GM10248 (cell line): ENCODE results near the gene DAP3.
"Not testable (repeated sequence)": the region's sequence is repeated elsewhere in the genome, so short reads cannot be mapped to it uniquely, and the experiment has no call there.

Experiments used
- CTCF ChIA-PET: fragments of 300-600 bp; sonication (Branson Sonifier 250); formaldehyde crosslinking; extraction: SDS; loops from one replicate; lab custom pipeline; 2021; ENCODE audit warnings: antibody characterized with exemption; lab: Yijun Ruan, JAX
- POLR2A ChIA-PET: fragments of 350-650 bp; sonication (Branson Sonifier 250); formaldehyde crosslinking; extraction: SDS; loops from one replicate; lab custom pipeline; 2020; ENCODE audit warnings: antibody characterized with exemption; lab: Yijun Ruan, JAX
- DNase-seq: peaks from one replicate; pipeline ENCODE4 v3.0.0; 2012; ENCODE audit errors: extremely low spot score
- CTCF ChIP-seq: IDR thresholded peaks from 2 replicates; pipeline ENCODE4 v1.5.1; 2012; ENCODE audit warnings: mild to moderate bottlenecking, low read depth; ENCODE audit errors: extremely low read depth, missing control alignments, control extremely low read depth

Gene DAP3

GRCh38 chr1:155741908-155742307, 53.0 kb downstream of the DAP3 start:
- ChIA-PET CTCF (interaction anchor here (1.7 kb wide), 1 partner anchor 13 kb away, joined by 5 read pairs; no protein-coding TSS in a partner anchor), POLR2A (no interaction called here)
- no peak for TF ChIP-seq CTCF
- DNase-seq: no peak

- ChIA-PET POLR2A (no interaction called here), CTCF (interaction anchor here (0.7 to 1.9 kb wide), 3 partner anchors 15 to 572 kb away, joined by 3 to 12 read pairs (median 3); partner anchors contain the start of gene KRTCAP2)
- DNase-seq: no peak
- no peak for TF ChIP-seq CTCF
Measured at GRCh38 chr1:155744711-155745283, 55.9 kb downstream of the DAP3 start.

- ChIA-PET POLR2A (interaction anchor here (0.7 kb wide), 1 partner anchor 11 kb away, joined by 3 read pairs; no protein-coding TSS in a partner anchor), CTCF (interaction anchor here (1.1 to 1.9 kb wide), 2 partner anchors 16 to 573 kb away, joined by 3 to 12 read pairs; partner anchors contain the start of gene KRTCAP2)
- DNase-seq: peak; percentile 85
Measured at GRCh38 chr1:155745284-155746228, 56.7 kb downstream of the DAP3 start.

- not testable (repeated sequence) for DNase-seq
Measured at GRCh38 chr1:155747586-155747985, 58.7 kb downstream of the DAP3 start.

GRCh38 chr1:155748141-155748540, 59.2 kb downstream of the DAP3 start:
- DNase-seq, POLR2A ChIA-PET: not testable (repeated sequence)
- CTCF ChIA-PET: interaction anchor here (1.4 kb wide), 1 partner anchor 29 kb away, joined by 3 read pairs; no protein-coding TSS in a partner anchor

More at GRCh38 chr1:155747586-155747985, 58.7 kb downstream of the DAP3 start:
- CTCF ChIA-PET: interaction anchor here (1.4 kb wide), 1 partner anchor 30 kb away, joined by 3 read pairs; no protein-coding TSS in a partner anchor
- POLR2A ChIA-PET: not testable (repeated sequence)

- CTCF ChIA-PET, DNase-seq, POLR2A ChIA-PET: not testable (repeated sequence)
Measured at GRCh38 chr1:155759017-155759416, 70.1 kb downstream of the DAP3 start.

GRCh38 chr1:155759966-155760630, 71.2 kb downstream of the DAP3 start:
- ChIA-PET CTCF (interaction anchor here (1.3 kb wide), 1 partner anchor 230 kb away, joined by 3 read pairs; no protein-coding TSS in a partner anchor), POLR2A (no interaction called here)
- TF ChIP-seq CTCF: no peak
- no peak for DNase-seq

- POLR2A ChIA-PET: no interaction called here
- no peak for DNase-seq
- CTCF ChIA-PET: interaction anchor here (1.3 kb wide), 1 partner anchor 229 kb away, joined by 3 read pairs; no protein-coding TSS in a partner anchor
- no peak for TF ChIP-seq CTCF
Measured at GRCh38 chr1:155760751-155761475, 72.0 kb downstream of the DAP3 start.
